NCI-H446 (cell line): Measurements from ENCODE around the gene SLC6A19.
"Not testable (repeated sequence)": the region's sequence is repeated elsewhere in the genome, so short reads cannot be mapped to it uniquely, and the experiment has no call there.

Experiments
- DNase-seq, 2 experiments: peaks; one replicate each; lab custom pipeline; 2025; lab: John Stamatoyannopoulos, UW

Gene SLC6A19

GRCh38 chr5:1267464-1267863, 66.1 kb downstream of the SLC6A19 start:
- not testable (repeated sequence) for DNase-seq

- no peak for DNase-seq
Measured at GRCh38 chr5:1268056-1268455, 66.7 kb downstream of the SLC6A19 start.

GRCh38 chr5:1268666-1269065, 67.3 kb downstream of the SLC6A19 start:
- no peak for DNase-seq

- DNase-seq = no peak
Measured at GRCh38 chr5:1270426-1270825, 69.0 kb downstream of the SLC6A19 start.

- DNase-seq = no peak
Measured at GRCh38 chr5:1270933-1271914, 69.8 kb downstream of the SLC6A19 start.

- no peak for DNase-seq
Measured at GRCh38 chr5:1272201-1272600, 70.8 kb downstream of the SLC6A19 start.

- no peak for DNase-seq
Measured at GRCh38 chr5:1273745-1274144, 72.3 kb downstream of the SLC6A19 start.

GRCh38 chr5:1274471-1274870, 73.1 kb downstream of the SLC6A19 start:
- DNase-seq = no peak
